ENCODE data around the gene AFF1.

Gene AFF1

DNA sequence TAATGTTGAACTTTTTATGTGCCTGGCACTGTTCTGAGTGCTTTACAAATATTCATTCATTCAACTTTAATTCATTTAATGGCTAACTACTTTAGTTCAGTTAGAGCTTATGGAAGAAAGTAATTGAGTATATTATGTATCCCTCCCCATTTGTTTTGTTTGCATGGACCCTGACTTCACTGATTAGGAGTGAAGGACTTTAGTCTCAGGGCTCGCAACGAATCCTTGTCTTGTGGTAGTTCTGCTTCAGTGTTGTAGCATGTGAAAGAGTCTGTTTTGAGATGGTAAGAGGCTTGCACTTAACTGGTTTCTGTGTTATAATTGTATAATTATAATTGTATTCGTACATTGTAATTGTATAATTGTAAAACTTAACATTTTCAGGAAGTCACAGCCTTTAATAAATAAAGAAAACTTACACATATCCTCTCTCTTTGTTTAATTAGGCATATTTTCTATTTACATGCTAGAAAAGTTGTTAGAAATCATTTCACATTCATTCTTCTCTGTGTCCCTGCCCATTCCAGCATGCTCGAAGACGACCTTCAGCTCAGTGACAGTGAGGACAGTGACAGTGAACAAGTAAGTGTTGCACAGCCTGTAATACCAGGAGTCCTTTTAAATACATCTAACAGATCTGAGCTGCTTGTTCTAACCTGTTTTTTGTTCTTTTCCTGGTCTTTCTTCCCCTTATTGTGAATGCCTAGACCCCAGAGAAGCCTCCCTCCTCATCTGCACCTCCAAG, 170.5 kb downstream of the AFF1 start:
- POLR2A ChIA-PET: no interaction called here
- CTCF ChIA-PET: interaction anchor here (0.7 to 3.7 kb wide), 6 partner anchors 9 to 610 kb away, joined by 3 to 21 read pairs (median 6); no protein-coding TSS in a partner anchor
- TF ChIP-seq, protein P1, sequence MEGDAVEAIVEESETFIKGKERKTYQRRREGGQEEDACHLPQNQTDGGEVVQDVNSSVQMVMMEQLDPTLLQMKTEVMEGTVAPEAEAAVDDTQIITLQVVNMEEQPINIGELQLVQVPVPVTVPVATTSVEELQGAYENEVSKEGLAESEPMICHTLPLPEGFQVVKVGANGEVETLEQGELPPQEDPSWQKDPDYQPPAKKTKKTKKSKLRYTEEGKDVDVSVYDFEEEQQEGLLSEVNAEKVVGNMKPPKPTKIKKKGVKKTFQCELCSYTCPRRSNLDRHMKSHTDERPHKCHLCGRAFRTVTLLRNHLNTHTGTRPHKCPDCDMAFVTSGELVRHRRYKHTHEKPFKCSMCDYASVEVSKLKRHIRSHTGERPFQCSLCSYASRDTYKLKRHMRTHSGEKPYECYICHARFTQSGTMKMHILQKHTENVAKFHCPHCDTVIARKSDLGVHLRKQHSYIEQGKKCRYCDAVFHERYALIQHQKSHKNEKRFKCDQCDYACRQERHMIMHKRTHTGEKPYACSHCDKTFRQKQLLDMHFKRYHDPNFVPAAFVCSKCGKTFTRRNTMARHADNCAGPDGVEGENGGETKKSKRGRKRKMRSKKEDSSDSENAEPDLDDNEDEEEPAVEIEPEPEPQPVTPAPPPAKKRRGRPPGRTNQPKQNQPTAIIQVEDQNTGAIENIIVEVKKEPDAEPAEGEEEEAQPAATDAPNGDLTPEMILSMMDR (IDR thresholded peaks at IDR 0.05; ENCODE audit: insufficient read depth, low read length, missing control alignments): no peak

DNA sequence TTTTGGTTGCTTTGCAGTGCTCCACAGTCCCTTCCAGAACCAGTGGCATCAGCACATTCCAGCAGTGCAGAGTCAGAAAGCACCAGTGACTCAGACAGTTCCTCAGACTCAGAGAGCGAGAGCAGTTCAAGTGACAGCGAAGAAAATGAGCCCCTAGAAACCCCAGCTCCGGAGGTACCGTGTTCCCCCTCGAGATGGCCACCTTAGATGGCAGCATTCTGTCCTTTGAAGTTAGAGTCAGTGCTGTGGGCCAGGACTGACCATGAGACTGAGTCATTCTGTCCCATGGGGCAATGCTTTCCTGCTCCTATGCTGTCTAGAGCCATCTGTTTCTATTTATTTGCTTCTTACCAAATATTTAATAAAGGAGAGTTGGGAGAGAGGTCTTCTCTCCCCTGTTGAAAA, 173.3 kb downstream of the AFF1 start:
- ChIA-PET POLR2A (no interaction called here), CTCF (interaction anchor here (3.7 kb wide), 1 partner anchor 14 kb away, joined by 21 read pairs; no protein-coding TSS in a partner anchor)
- DNase-seq (ENCODE audit: low read depth, low spot score): no peak
- TF ChIP-seq, protein P1 (IDR thresholded peaks at IDR 0.05; ENCODE audit: insufficient read depth, low read length, missing control alignments): no peak
- H3K4me3 ChIP-seq (ENCODE audit: low read depth, low read length): peak overlapping the region; percentile 40

More for the DNA sequence above, 170.5 kb downstream of the AFF1 start:
- no peak for DNase-seq (ENCODE audit: low read depth, low spot score)
- H3K4me3 ChIP-seq (ENCODE audit: low read depth, low read length): no peak overlapping the region

DNA sequence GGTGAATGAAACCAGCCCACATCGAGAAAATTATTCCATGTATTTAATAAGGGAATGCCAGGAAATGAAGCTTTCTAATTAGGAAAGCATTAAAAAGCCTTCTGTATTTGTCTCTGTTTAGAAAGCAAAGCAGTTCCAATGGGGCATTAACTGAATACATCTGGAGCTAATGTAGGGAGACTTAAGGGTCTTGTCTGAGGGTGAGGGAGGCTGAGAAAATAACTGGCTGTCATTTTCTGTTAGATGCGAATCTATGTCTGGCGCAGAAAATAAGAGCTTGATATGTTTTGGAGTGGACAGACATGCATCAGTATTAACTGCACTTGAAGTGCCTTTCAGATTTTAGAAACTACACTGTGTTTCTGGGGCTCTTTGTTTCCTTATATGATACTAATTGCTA, 174.3 kb downstream of the AFF1 start:
- TF ChIP-seq, protein P1 (IDR thresholded peaks at IDR 0.05; ENCODE audit: insufficient read depth, low read length, missing control alignments): no peak
- ChIA-PET CTCF (interaction anchor here (1.1 kb wide), 3 partner anchors 12 to 187 kb away, joined by 3 to 4 read pairs (median 4); no protein-coding TSS in a partner anchor), POLR2A (no interaction called here)
- H3K4me3 ChIP-seq (ENCODE audit: low read depth, low read length): no peak overlapping the region
- DNase-seq (ENCODE audit: low read depth, low spot score): no peak

DNA sequence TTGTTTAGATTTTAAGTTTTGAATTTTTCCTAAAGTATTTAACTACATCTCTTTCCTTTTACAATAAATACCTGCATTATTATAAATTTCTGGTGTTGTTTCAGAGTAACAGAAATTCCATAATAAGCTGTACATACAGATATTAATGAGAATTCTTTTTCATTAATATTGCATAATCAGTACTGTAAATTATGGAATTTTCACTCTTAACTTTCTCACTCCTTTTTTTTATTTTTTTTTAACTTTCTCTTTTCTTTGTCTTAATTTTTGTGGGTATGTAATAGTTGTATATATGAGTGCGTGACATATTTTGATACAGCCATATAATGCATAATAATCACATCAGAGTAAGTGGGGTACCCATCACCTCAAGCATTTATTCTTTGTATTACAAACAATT, 175.1 kb downstream of the AFF1 start:
- H3K4me3 ChIP-seq (ENCODE audit: low read depth, low read length): no peak overlapping the region
- TF ChIP-seq, protein P1 (IDR thresholded peaks at IDR 0.05; ENCODE audit: insufficient read depth, low read length, missing control alignments): no peak
- ChIA-PET POLR2A (no interaction called here), CTCF (interaction anchor here (1.1 to 1.5 kb wide), 3 partner anchors 9 to 145 kb away, joined by 3 to 5 read pairs (median 3); no protein-coding TSS in a partner anchor)
- DNase-seq (ENCODE audit: low read depth, low spot score): no peak

DNA sequence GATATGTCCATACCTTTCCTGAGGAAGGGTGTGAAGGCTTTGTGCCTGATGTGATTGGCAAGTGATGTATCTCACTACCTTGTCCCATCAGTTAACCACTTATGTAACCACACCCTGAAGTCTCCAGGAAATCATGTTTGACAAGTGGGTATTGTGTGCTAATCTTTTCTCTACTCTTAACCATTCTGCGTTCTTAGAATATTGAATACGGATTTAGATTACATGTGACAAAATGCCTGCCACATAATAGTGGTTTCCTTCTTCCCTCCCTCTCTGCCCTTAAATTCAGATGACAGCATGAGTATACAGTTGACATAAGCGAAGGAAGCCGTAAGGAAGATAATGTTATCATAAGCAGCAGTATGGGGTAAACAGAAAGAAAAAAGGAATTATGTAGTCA, 177.3 kb downstream of the AFF1 start:
- POLR2A ChIA-PET: no interaction called here
- TF ChIP-seq, protein P1 (IDR thresholded peaks at IDR 0.05; ENCODE audit: insufficient read depth, low read length, missing control alignments): no peak
- no peak overlapping the region for H3K4me3 ChIP-seq (ENCODE audit: low read depth, low read length)
- DNase-seq (ENCODE audit: low read depth, low spot score): no peak
- CTCF ChIA-PET: no interaction called here

DNA sequence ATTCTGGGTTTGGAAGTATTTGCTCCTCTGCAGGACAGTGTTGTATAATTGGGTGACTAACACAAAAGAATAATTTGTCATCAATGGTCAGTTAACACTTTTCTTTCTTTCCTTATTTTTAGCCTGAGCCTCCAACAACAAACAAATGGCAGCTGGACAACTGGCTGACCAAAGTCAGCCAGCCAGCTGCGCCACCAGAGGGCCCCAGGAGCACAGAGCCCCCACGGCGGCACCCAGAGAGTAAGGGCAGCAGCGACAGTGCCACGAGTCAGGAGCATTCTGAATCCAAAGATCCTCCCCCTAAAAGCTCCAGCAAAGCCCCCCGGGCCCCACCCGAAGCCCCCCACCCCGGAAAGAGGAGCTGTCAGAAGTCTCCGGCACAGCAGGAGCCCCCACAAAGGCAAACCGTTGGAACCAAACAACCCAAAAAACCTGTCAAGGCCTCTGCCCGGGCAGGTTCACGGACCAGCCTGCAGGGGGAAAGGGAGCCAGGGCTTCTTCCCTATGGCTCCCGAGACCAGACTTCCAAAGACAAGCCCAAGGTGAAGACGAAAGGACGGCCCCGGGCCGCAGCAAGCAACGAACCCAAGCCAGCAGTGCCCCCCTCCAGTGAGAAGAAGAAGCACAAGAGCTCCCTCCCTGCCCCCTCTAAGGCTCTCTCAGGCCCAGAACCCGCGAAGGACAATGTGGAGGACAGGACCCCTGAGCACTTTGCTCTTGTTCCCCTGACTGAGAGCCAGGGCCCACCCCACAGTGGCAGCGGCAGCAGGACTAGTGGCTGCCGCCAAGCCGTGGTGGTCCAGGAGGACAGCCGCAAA, 179.6 kb downstream of the AFF1 start:
- POLR2A ChIA-PET: no interaction called here
- CTCF ChIA-PET: interaction anchor here (1.4 to 5.4 kb wide), 3 partner anchors 36 to 192 kb away, joined by 4 to 24 read pairs (median 5); no protein-coding TSS in a partner anchor

More for the DNA sequence above, 179.6 kb downstream of the AFF1 start:
- DNase-seq (ENCODE audit: low read depth, low spot score): no peak
- H3K4me3 ChIP-seq (ENCODE audit: low read depth, low read length): no peak overlapping the region
- TF ChIP-seq, protein P1 (IDR thresholded peaks at IDR 0.05; ENCODE audit: insufficient read depth, low read length, missing control alignments): no peak
